HCT116 (cell line): Measurements from ENCODE around the gene PLK2. TPM values are rescaled to one million over a fixed set of nuclear protein-coding genes. Genes with fewer than 3 reads are reported as not detected.

Experiments
- ATAC-seq: fragments of 200-7000 bp; cut with Tn5 transposase; 2 replicates; pipeline ENCODE4 v1.9.1; 2020; ENCODE audit warnings: mild to moderate bottlenecking, moderate library complexity
- BruUV-seq: library from RNA; stranded (reverse); fragments of 400-500 nt; replicated peaks from 2 replicates; lab custom pipeline; 2021; lab: Mats Ljungman, UMichigan
- CTCF ChIA-PET: fragments of 300-600 bp; sonication (Branson Sonifier 250); formaldehyde crosslinking; loops from one replicate; lab custom pipeline; 2021; ENCODE audit warnings: antibody characterized with exemption; lab: Charles Lee
- POLR2A ChIA-PET: fragments of 300-600, 350-600 bp; sonication (Branson Sonifier 250); formaldehyde crosslinking; loops from one replicate; lab custom pipeline; 2021; ENCODE audit warnings: antibody characterized with exemption; lab: Charles Lee
- RAD21 ChIA-PET, 2 experiments: fragments of 300-600 bp; sonication (Branson Sonifier 250); formaldehyde crosslinking; loops; one replicate each; lab custom pipeline; 2023; ENCODE audit warnings: low total read pairs in 2 of 2; ENCODE audit not compliant: uncharacterized antibody in 2 of 2, unreplicated experiment in 2 of 2, low non-redundant PET in 1 of 2; lab: Charles Lee
- DNase-seq: peaks from one replicate; pipeline ENCODE4 v3.0.0-alpha.2; 2010; ENCODE audit warnings: low read depth, low spot score
- H2AFZ ChIP-seq: fragments of 200-600 bp; shearing (Covaris generic), sonication (generic); 2 replicates; pipeline ENCODE4 v1.6.1; 2017; ENCODE audit warnings: low read depth, mixed run types, mixed read lengths, antibody characterized with exemption, low read length; ENCODE audit not compliant: poor library complexity, severe bottlenecking
- H3K27ac ChIP-seq: 2 replicates; pipeline ENCODE4 v1.5.1; 2012; ENCODE audit warnings: low read depth, low read length
- H3K27me3 ChIP-seq: fragments of 200-600 bp; sonication (generic); 2 replicates; pipeline ENCODE4 v1.6.1; 2016; ENCODE audit warnings: mixed run types, low read length, mixed read lengths; ENCODE audit not compliant: insufficient read depth
- H3K36me3 ChIP-seq, 2 experiments: fragments of 200-500 bp in 1 of 2; fragments of 200-600 bp in 1 of 2; sonication (Bioruptor generic) in 1 of 2; sonication (generic) in 1 of 2; 2 replicates each; pipeline versions ENCODE4 v1.5.1 to v1.6.1; 2014 to 2016; ENCODE audit warnings: low read length in 2 of 2, inconsistent platforms in 1 of 2, mixed read lengths in 1 of 2, mixed run types in 1 of 2; ENCODE audit not compliant: insufficient read depth in 2 of 2, control insufficient read depth in 1 of 2
- H3K4me1 ChIP-seq, 2 experiments: fragments of 200-600 bp in 1 of 2; sonication (generic) in 1 of 2; 2 replicates each; pipeline versions ENCODE4 v1.5.1 to v1.6.1; 2012 to 2017; ENCODE audit warnings: low read length in 2 of 2, inconsistent platforms in 1 of 2, mild to moderate bottlenecking in 1 of 2, mixed read lengths in 1 of 2, mixed run types in 1 of 2, moderate library complexity in 1 of 2; ENCODE audit not compliant: insufficient read depth in 2 of 2, control insufficient read depth in 1 of 2
- H3K4me2 ChIP-seq: fragments of 200-600 bp; sonication (generic); 2 replicates; pipeline ENCODE4 v1.6.1; 2017; ENCODE audit warnings: mixed run types, low read length, mixed read lengths
- H3K4me3 ChIP-seq, 2 experiments: fragments of 200-600 bp in 1 of 2; sonication (generic) in 1 of 2; replicated peaks in 1 of 2; 2 replicates each; pipeline ENCODE4 v1.5.1; 2011 to 2016; ENCODE audit warnings: low read length in 2 of 2, control low read depth in 1 of 2, low read depth in 1 of 2, mild to moderate bottlenecking in 1 of 2, mixed read lengths in 1 of 2, mixed run types in 1 of 2
- H3K79me2 ChIP-seq: fragments of 200-600 bp; sonication (generic); 2 replicates; pipeline ENCODE4 v1.6.1; 2017; ENCODE audit warnings: mild to moderate bottlenecking, mixed run types, low read length, moderate library complexity, mixed read lengths; ENCODE audit not compliant: insufficient read depth
- H3K9ac ChIP-seq: fragments of 200-600 bp; sonication (generic); 2 replicates; pipeline ENCODE4 v1.6.1; 2016; ENCODE audit warnings: low read length, mixed read lengths
- H3K9me2 ChIP-seq: fragments of 200-600 bp; sonication (generic), shearing (Covaris generic); 2 replicates; pipeline ENCODE4 v1.6.1; 2017; ENCODE audit warnings: mixed run types, mild to moderate bottlenecking, moderate library complexity; ENCODE audit not compliant: insufficient read depth
- H3K9me3 ChIP-seq, 2 experiments: fragments of 200-500 bp in 1 of 2; fragments of 200-600 bp in 1 of 2; sonication (Bioruptor generic) in 1 of 2; sonication (generic) in 1 of 2; 2 replicates each; pipeline ENCODE4 v1.6.1; 2014 to 2017; ENCODE audit warnings: low read length in 2 of 2, mixed read lengths in 2 of 2, inconsistent platforms in 1 of 2, low read depth in 1 of 2, mild to moderate bottlenecking in 1 of 2, mixed run types in 1 of 2, moderate library complexity in 1 of 2; ENCODE audit not compliant: control insufficient read depth in 1 of 2, insufficient read depth in 1 of 2
- H4K20me1 ChIP-seq: fragments of 200-600 bp; sonication (generic), shearing (Covaris generic); 2 replicates; pipeline ENCODE4 v1.6.1; 2017; ENCODE audit warnings: mixed run types, mild to moderate bottlenecking, moderate library complexity; ENCODE audit not compliant: insufficient read depth
- ELF1 ChIP-seq: IDR thresholded peaks from 2 replicates; pipeline ENCODE4 v1.6.1; 2012; ENCODE audit warnings: low read depth, borderline replicate concordance
- EZH2 ChIP-seq: fragments of 200-600 bp; sonication (generic); IDR thresholded peaks from 2 replicates; pipeline ENCODE4 v1.6.1; 2017; ENCODE audit warnings: antibody characterized with exemption, mixed run types
- JUND ChIP-seq: IDR thresholded peaks from 2 replicates; pipeline ENCODE4 v1.6.1; 2012
- RAD21 ChIP-seq: IDR thresholded peaks from 2 replicates; pipeline ENCODE4 v1.6.1; 2012; ENCODE audit warnings: low read depth, mild to moderate bottlenecking
- SIN3A ChIP-seq: IDR thresholded peaks from 2 replicates; pipeline ENCODE4 v1.6.1; 2012; ENCODE audit warnings: low read depth
- SRF ChIP-seq: IDR thresholded peaks from 2 replicates; pipeline ENCODE4 v1.6.1; 2012; ENCODE audit warnings: low read depth
- TCF7L2 ChIP-seq: IDR thresholded peaks from 2 replicates; pipeline ENCODE4 v1.7.0; 2011; ENCODE audit warnings: borderline replicate concordance, inconsistent platforms; ENCODE audit not compliant: insufficient read depth, insufficient read length; ENCODE audit errors: extremely low read depth
- ZNF274 ChIP-seq: fragments of 200-500 bp; sonication (Bioruptor generic); IDR thresholded peaks from 2 replicates; pipeline ENCODE4 v1.6.1; 2014; ENCODE audit warnings: mild to moderate bottlenecking, low read depth, low read length, inconsistent platforms
- intact Hi-C: fragments of 100-400 bp; cut with micrococcal nuclease; formaldehyde crosslinking; loops from 2 replicates; pipeline ENCODE4 v1.10.0; 2022
- total RNA-seq: library from RNA; stranded (reverse); gene quantifications from one replicate; pipeline ENCODE4 v1.2.1, GENCODE V29; 2021; ENCODE audit not compliant: unreplicated experiment
- TF ChIP-seq, protein P1 (sequence below), 3 experiments: fragments of 200-600 bp in 1 of 3; sonication (generic) in 1 of 3; IDR thresholded peaks in 2 of 3; conservative IDR thresholded peaks in 1 of 3; 2 replicates each; pipeline ENCODE4 v1.5.1; 2012 to 2017; ENCODE audit warnings: low read depth in 2 of 3, low read length in 2 of 3, antibody characterized with exemption in 1 of 3, borderline replicate concordance in 1 of 3, control low read depth in 1 of 3, mild to moderate bottlenecking in 1 of 3, mixed read lengths in 1 of 3, mixed run types in 1 of 3, moderate library complexity in 1 of 3; ENCODE audit not compliant: insufficient read depth in 1 of 3
- TF ChIP-seq, protein P2 (sequence below): IDR thresholded peaks from 2 replicates; pipeline ENCODE4 v1.6.1; 2012
- TF ChIP-seq, protein P3 (sequence below): IDR thresholded peaks from 2 replicates; pipeline ENCODE4 v1.6.1; 2011; ENCODE audit warnings: mild to moderate bottlenecking, low read length, moderate library complexity; ENCODE audit not compliant: insufficient replicate concordance; ENCODE audit errors: extremely low read depth

Gene PLK2
- total RNA-seq, 1 experiment from 2014 or later = 54.6 TPM

DNA sequence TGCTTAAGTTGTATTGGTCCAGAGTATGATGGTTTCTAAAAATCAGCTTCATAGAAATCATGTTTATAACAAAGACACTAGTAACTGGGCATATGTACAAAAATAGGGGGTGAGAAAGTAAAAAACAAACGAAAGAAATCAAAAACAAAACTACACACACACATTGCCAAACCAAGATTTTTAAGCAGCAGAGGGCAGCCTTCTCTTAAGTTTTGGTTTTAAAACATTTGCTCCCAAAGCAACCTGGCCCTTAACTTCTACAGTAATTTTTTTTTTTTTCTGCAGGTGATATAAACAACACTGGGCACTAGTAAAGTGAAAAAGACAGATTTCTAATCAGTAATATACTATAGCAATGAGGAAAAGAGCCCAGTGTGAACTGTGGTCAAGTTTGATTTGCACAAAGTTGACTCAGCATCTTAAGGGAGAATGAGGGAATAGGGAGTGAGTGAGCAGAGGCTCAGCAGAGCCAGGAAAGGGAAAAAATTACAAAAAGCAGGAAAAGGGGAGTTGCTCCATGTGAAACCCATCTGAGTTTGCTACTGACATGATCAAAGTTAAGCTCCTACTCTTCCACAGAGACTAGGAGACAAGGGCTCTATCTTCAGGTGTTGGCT lies 18.0 kb upstream of the PLK2 start:
- H3K36me3 ChIP-seq = no peaks in the 10 kb centered on the region
- no peak overlapping the region for H3K4me3 ChIP-seq
- H3K4me2 ChIP-seq = no peak overlapping the region
- H3K79me2 ChIP-seq = no peaks in the 10 kb centered on the region
- BruUV-seq = no TSS peak
- CTCF ChIA-PET = interaction anchor here (2.5 kb wide), 1 partner anchor 372 kb away, joined by 18 read pairs; no protein-coding TSS in a partner anchor
- H3K9ac ChIP-seq = no peak overlapping the region
- H3K27ac ChIP-seq = no peak overlapping the region
- no peaks in the 10 kb centered on the region for H4K20me1 ChIP-seq
- H3K9me3 ChIP-seq = peaks cover 0 to 4% of the 10 kb centered on the region in 2 experiments; a peak in 1 of 4 replicates
- ATAC-seq = peak; percentile 38; the same call in 1 of the 2 replicates
- POLR2A ChIA-PET = no interaction called here
- no peaks in the 10 kb centered on the region for H3K9me2 ChIP-seq
- intact Hi-C loops = loop anchor here (5.0 kb wide), 1 partner anchor 374 kb away; no protein-coding TSS in a partner anchor
- RAD21 ChIA-PET = no interaction called here
- DNase-seq = no peak
- H2AFZ ChIP-seq = no peak overlapping the region
- no peaks in the 10 kb centered on the region for H3K27me3 ChIP-seq
- peak; percentile 52 for TF ChIP-seq RAD21
- TF ChIP-seq ELF1 = no peak
- TF ChIP-seq, protein P1, sequence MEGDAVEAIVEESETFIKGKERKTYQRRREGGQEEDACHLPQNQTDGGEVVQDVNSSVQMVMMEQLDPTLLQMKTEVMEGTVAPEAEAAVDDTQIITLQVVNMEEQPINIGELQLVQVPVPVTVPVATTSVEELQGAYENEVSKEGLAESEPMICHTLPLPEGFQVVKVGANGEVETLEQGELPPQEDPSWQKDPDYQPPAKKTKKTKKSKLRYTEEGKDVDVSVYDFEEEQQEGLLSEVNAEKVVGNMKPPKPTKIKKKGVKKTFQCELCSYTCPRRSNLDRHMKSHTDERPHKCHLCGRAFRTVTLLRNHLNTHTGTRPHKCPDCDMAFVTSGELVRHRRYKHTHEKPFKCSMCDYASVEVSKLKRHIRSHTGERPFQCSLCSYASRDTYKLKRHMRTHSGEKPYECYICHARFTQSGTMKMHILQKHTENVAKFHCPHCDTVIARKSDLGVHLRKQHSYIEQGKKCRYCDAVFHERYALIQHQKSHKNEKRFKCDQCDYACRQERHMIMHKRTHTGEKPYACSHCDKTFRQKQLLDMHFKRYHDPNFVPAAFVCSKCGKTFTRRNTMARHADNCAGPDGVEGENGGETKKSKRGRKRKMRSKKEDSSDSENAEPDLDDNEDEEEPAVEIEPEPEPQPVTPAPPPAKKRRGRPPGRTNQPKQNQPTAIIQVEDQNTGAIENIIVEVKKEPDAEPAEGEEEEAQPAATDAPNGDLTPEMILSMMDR (IDR thresholded peaks at IDR 0.05 in 2 of 3, conservative IDR thresholded peaks at IDR 0.05 in 1 of 3; ENCODE audit: borderline replicate concordance in 1 of 3, insufficient read depth in 1 of 3, low read depth in 2 of 3, low read length in 2 of 3) = peak in 1 of 3 experiments; percentile 34; a peak in 1 of 6 replicates
- TF ChIP-seq, all 23 proteins: peak for 2
- H3K4me1 ChIP-seq = no peaks in the 10 kb centered on the region

DNA sequence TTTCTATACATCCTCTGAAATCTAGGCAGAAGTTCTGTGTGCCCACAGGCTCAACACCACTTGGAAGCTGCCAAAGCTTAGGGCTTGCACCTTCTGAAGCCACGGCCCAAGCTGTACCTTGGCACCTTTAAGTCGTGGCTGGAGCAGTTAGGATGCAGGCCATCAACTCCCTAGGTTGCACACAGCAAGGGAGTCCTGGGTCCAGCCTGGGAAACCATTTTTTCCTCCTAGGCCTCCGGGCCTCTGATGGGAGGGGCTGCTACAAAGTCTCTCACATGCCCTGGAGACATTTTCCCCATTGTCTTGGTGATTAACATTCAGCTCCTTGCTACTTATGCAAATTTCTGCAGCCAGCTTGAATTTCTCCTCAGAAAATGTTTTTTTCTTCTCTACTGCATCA lies 15.5 kb upstream of the PLK2 start:
- no peaks in the 10 kb centered on the region for H3K79me2 ChIP-seq
- no peak overlapping the region for H3K9ac ChIP-seq
- H3K4me1 ChIP-seq = no peaks in the 10 kb centered on the region
- H3K27ac ChIP-seq = no peak overlapping the region
- RAD21 ChIA-PET = no interaction called here
- no peak overlapping the region for H2AFZ ChIP-seq
- CTCF ChIA-PET = no interaction called here
- H4K20me1 ChIP-seq = no peaks in the 10 kb centered on the region
- DNase-seq (no peak), ATAC-seq (no peak)
- no peak overlapping the region for H3K4me3 ChIP-seq
- H3K9me3 ChIP-seq = no peaks in the 10 kb centered on the region; a peak in 1 of 4 replicates
- no peaks in the 10 kb centered on the region for H3K27me3 ChIP-seq
- POLR2A ChIA-PET = no interaction called here
- no peaks in the 10 kb centered on the region for H3K9me2 ChIP-seq
- no TSS peak for BruUV-seq
- H3K36me3 ChIP-seq = no peaks in the 10 kb centered on the region
- no peak overlapping the region for H3K4me2 ChIP-seq
- intact Hi-C loops = loop anchor here (5.0 kb wide), 1 partner anchor 377 kb away; no protein-coding TSS in a partner anchor
- TF ChIP-seq ZNF274 = no peak
- TF ChIP-seq, protein P2, sequence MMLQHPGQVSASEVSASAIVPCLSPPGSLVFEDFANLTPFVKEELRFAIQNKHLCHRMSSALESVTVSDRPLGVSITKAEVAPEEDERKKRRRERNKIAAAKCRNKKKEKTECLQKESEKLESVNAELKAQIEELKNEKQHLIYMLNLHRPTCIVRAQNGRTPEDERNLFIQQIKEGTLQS = no peak
- no peak for TF ChIP-seq SRF
- no peak for TF ChIP-seq JUND
- TF ChIP-seq EZH2 = no peak
- TF ChIP-seq TCF7L2 = no peak
- TF ChIP-seq, protein P3, sequence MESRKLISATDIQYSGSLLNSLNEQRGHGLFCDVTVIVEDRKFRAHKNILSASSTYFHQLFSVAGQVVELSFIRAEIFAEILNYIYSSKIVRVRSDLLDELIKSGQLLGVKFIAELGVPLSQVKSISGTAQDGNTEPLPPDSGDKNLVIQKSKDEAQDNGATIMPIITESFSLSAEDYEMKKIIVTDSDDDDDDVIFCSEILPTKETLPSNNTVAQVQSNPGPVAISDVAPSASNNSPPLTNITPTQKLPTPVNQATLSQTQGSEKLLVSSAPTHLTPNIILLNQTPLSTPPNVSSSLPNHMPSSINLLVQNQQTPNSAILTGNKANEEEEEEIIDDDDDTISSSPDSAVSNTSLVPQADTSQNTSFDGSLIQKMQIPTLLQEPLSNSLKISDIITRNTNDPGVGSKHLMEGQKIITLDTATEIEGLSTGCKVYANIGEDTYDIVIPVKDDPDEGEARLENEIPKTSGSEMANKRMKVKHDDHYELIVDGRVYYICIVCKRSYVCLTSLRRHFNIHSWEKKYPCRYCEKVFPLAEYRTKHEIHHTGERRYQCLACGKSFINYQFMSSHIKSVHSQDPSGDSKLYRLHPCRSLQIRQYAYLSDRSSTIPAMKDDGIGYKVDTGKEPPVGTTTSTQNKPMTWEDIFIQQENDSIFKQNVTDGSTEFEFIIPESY = no peak
- no peak for TF ChIP-seq SIN3A
